Measurements from ENCODE around the gene PLEKHG4. TPM values are rescaled to one million over a fixed set of nuclear protein-coding genes. Genes with fewer than 3 reads are reported as not detected.

Gene PLEKHG4
- total RNA-seq, 2 experiments from 2014 or later, result 17.3 to 20.8 TPM

- peak; percentile 49 for DNase-seq
- no peak for ATAC-seq
- Mint-ChIP-seq H3K27ac (peak overlapping the region; percentile 83), H3K36me3 (ENCODE audit: low read depth) (peaks cover 25% of the 10 kb centered on the region), H3K27me3 (no peaks in the 10 kb centered on the region), H3K4me3 (peak overlapping the region; percentile 89), H3K9me3 (no peaks in the 10 kb centered on the region), H3K4me1 (ENCODE audit: low read depth) (peaks cover 18% of the 10 kb centered on the region)
- ChIA-PET POLR2A (interaction anchor here (1.0 to 2.1 kb wide), 2 partner anchors 10 to 33 kb away, joined by 3 to 7 read pairs; no protein-coding TSS in a partner anchor), CTCF (interaction anchor here (0.7 to 2.0 kb wide), 10 partner anchors 11 to 316 kb away, joined by 3 to 8 read pairs (median 3); partner anchors contain the start of genes CES3, KCTD19, LRRC36 and TMEM208)
- no peak for TF ChIP-seq CTCF (IDR thresholded peaks at IDR 0.05)
- intact Hi-C loops (cut with micrococcal nuclease), result loop anchor here (5.0 kb wide), 1 partner anchor 50 kb away; the partner anchor contains the start of genes KCTD19 and LRRC36
Observed at GRCh38 chr16:67277294-67277998, 1.9 kb upstream of the PLEKHG4 start.

GRCh38 chr16:67277999-67278772 lies 1.1 kb upstream of the PLEKHG4 start:
- no peak for ATAC-seq
- POLR2A ChIA-PET, result interaction anchor here (0.6 to 2.1 kb wide), 6 partner anchors 10 to 270 kb away, joined by 3 to 7 read pairs (median 3); partner anchors contain the start of gene SLC9A5
- no peak for TF ChIP-seq CTCF (IDR thresholded peaks at IDR 0.05)
- no peaks in the 10 kb centered on the region for H3K27me3 Mint-ChIP-seq
- peaks cover 24% of the 10 kb centered on the region for H3K36me3 Mint-ChIP-seq (ENCODE audit: low read depth)
- DNase-seq, result no peak
- H3K9me3 Mint-ChIP-seq, result no peaks in the 10 kb centered on the region
- CTCF ChIA-PET, result interaction anchor here (0.6 to 2.0 kb wide), 27 partner anchors 9 to 202 kb away, joined by 3 to 10 read pairs (median 3); partner anchors contain the start of genes ATP6V0D1, KCTD19, LRRC36 and TMEM208
- intact Hi-C loops (cut with micrococcal nuclease), result loop anchor here (5.0 kb wide), 1 partner anchor 49 kb away; the partner anchor contains the start of genes KCTD19 and LRRC36
- peaks cover 18% of the 10 kb centered on the region for H3K4me1 Mint-ChIP-seq (ENCODE audit: low read depth)
- H3K27ac Mint-ChIP-seq, result peak overlapping the region; percentile 90
- peak overlapping the region; percentile 89 for H3K4me3 Mint-ChIP-seq

GRCh38 chr16:67278773-67279295 lies 498 bp upstream of the PLEKHG4 start:
- H3K4me1 Mint-ChIP-seq (ENCODE audit: low read depth), result peaks cover 18% of the 10 kb centered on the region
- intact Hi-C loops (cut with micrococcal nuclease), result loop anchor here (5.0 kb wide), 1 partner anchor 48 kb away; the partner anchor contains the start of genes KCTD19 and LRRC36

More at GRCh38 chr16:67278773-67279295, 498 bp upstream of the PLEKHG4 start:
- Mint-ChIP-seq H3K36me3 (ENCODE audit: low read depth) (peaks cover 22% of the 10 kb centered on the region), H3K9me3 (no peaks in the 10 kb centered on the region), H3K27ac (peak overlapping the region; percentile 90), H3K4me3 (peak overlapping the region; percentile 89), H3K27me3 (no peaks in the 10 kb centered on the region)
- peak; percentile 74 for DNase-seq
- no peak for TF ChIP-seq CTCF (IDR thresholded peaks at IDR 0.05)
- ChIA-PET CTCF (interaction anchor here (0.6 to 2.0 kb wide), 21 partner anchors 9 to 202 kb away, joined by 3 to 10 read pairs (median 4); partner anchors contain the start of genes ATP6V0D1, KCTD19, LRRC36 and TPPP3), POLR2A (interaction anchor here (0.6 to 1.1 kb wide), 4 partner anchors 31 to 269 kb away, joined by 3 to 4 read pairs (median 3); partner anchors contain the start of gene SLC9A5)
- peak; percentile 65 for ATAC-seq

Data from activated CD8-positive, alpha-beta T cell treated with anti-CD3 and anti-CD28 coated beads for 36 hours (primary cell).